ENCODE results near the gene MKLN1. TPM values are rescaled to one million over a fixed set of nuclear protein-coding genes. Genes with fewer than 3 reads are reported as not detected.

MKLN1 gene
- total and polyA plus RNA-seq, 2 of the 4 experiments (the other 2 are of a cell fraction) = 17.5 to 52.0 TPM

DNA sequence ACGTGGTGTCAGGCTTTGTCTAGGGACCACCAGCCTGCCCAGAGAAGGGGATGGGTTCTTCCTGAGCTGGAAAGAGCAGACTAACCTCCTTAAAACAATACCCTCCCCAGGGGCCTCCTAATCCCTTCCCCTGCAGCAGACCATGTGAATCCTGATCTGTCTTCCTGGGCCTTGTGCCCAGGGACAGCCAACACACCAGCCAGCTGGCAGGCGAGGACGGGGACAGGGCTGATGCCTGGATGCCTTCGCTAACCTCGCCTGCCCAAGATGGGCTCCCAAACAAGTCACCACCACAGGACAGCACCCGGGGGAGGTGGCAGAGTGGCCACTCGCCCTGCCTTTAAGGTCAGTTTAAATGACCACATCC lies 211.1 kb downstream of the MKLN1 start (continued):
- TF ChIP-seq BHLHE40 (IDR thresholded peaks at IDR 0.05; ENCODE audit: low read depth, low read length) = no peak
- TF ChIP-seq MAFK (IDR thresholded peaks at IDR 0.05; ENCODE audit: low read depth, low read length) = no peak
- no peak for TF ChIP-seq RAD21 (IDR thresholded peaks at IDR 0.05; ENCODE audit: low read length)
- TF ChIP-seq RCOR1 (IDR thresholded peaks at IDR 0.05; ENCODE audit: insufficient replicate concordance, low read length) = no peak
- no peak for TF ChIP-seq MAZ (IDR thresholded peaks at IDR 0.05; ENCODE audit: borderline replicate concordance, low read depth, low read length)
- TF ChIP-seq CEBPB (IDR thresholded peaks at IDR 0.05; ENCODE audit: low read depth, low read length) = no peak
- no peak for TF ChIP-seq CHD1 (IDR thresholded peaks at IDR 0.05; ENCODE audit: low read depth, low read length)

DNA sequence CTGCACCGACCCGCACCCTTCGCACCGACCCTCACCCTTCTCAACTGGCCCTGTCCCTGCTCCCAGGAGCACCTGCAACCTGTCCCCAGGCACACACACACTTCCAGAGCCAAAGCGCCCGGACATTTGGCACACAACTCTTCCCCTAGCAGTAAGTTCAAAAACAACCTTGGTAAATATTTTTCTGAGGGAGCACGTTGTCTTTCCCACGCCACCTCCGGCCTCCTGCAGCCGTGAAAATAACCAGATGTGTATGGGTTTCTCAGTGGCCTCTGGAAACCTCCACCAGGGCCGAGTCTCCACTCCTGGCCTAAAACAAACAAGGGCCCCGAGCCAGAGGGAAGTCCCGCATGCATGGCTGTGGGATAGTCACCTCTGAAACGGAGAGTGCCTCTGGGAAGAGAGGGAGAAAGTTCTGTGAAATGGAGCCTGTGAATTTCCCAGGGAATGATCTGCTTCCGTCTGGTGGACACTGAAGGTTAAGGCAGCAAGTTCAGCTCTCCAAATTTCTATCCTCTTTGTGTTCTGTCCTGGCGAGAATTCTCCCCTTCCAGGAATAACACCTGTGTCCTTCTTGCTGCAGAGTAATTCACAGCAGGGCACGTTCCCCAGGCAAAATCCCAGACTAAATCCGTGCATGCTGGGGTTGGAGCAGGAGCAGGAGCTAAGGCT lies 213.0 kb downstream of the MKLN1 start:
- no peak for ATAC-seq (ENCODE audit: low read depth)
- no peak overlapping the region for H3K4ac ChIP-seq (ENCODE audit: low read depth, low read length)
- no peak overlapping the region for H2BK20ac ChIP-seq (ENCODE audit: low read depth, low read length)
- no peak overlapping the region for H2AK9ac ChIP-seq (replicated peaks; ENCODE audit: low read depth, low read length, poor library complexity)
- no peak overlapping the region; the same call in 1 of the 2 replicates for H2BK120ac ChIP-seq (ENCODE audit: low read depth, low read length)
- 20% methylated on average over 1 of the region's 18 CpGs; no CpG with 5 or more reads in 1 of the 2 experiments for WGBS, 2 experiments (ENCODE audit: extremely low coverage in 2 of 2, insufficient read length in 1 of 2)
- H2BK15ac ChIP-seq (ENCODE audit: low read depth, low read length) = no peak overlapping the region
- H3K27ac ChIP-seq (ENCODE audit: insufficient read depth, low read length) = no peak overlapping the region
- peak overlapping the region; percentile 59 for H2AFZ ChIP-seq (replicated peaks; ENCODE audit: low read length, poor library complexity)
- no peak overlapping the region; the same call in 1 of the 2 replicates for H3K14ac ChIP-seq (replicated peaks; ENCODE audit: low read depth, low read length)
- H3K9ac ChIP-seq (ENCODE audit: low read depth, low read length) = no peak overlapping the region
- H3K27me3 ChIP-seq (ENCODE audit: control insufficient read depth, insufficient read depth, low read length) = no peaks in the 10 kb centered on the region
- intact Hi-C loops (cut with micrococcal nuclease) = no loop called here
- H3K23ac ChIP-seq (ENCODE audit: low read depth, low read length) = no peak overlapping the region; the same call in 1 of the 2 replicates
- no peak overlapping the region for H2BK5ac ChIP-seq (ENCODE audit: low read depth, low read length, poor library complexity, severe bottlenecking)
- BruUV-seq (replicated peaks) = no TSS peak
- POLR2A ChIA-PET (ENCODE audit: unreplicated experiment) = no interaction called here
- H3K4me2 ChIP-seq (ENCODE audit: low read depth, low read length) = no peak overlapping the region
- no peak overlapping the region for H3K4me3 ChIP-seq (ENCODE audit: insufficient read depth, low read depth, low read length)
- in situ Hi-C loops (cut with MboI; ENCODE audit: low sequenced_read_pairs) = loop anchor here (10.0 kb wide), 1 partner anchor 114 kb away; no protein-coding TSS in a partner anchor
- dilution Hi-C loops (cut with HindIII; ENCODE audit: low sequenced_read_pairs, unreplicated experiment) = no loop called here
- no peaks in the 10 kb centered on the region for H3K36me3 ChIP-seq (ENCODE audit: control insufficient read depth, insufficient read depth, low read length)
- CTCF ChIA-PET = no interaction called here
- no peaks in the 10 kb centered on the region for H3K9me3 ChIP-seq (ENCODE audit: control insufficient read depth, insufficient read depth, low read length)
- no peaks in the 10 kb centered on the region for H4K20me1 ChIP-seq (ENCODE audit: insufficient read depth, low read length)
- H3K56ac ChIP-seq (ENCODE audit: extremely low read depth, insufficient read depth, low read length) = no peak overlapping the region
- H3K9me1 ChIP-seq (ENCODE audit: insufficient read depth, low read length) = peaks cover 18% of the 10 kb centered on the region
- no peak overlapping the region for H3K18ac ChIP-seq (ENCODE audit: low read depth, low read length)
- H4K91ac ChIP-seq (ENCODE audit: insufficient read depth, low read depth, low read length) = no peak overlapping the region
- peaks cover 9% of the 10 kb centered on the region for H3K4me1 ChIP-seq (ENCODE audit: control insufficient read depth, insufficient read depth, low read length)
- H4K8ac ChIP-seq (ENCODE audit: low read depth in 2 of 2, low read length in 2 of 2) = no peak overlapping the region
- H4K5ac ChIP-seq (ENCODE audit: low read depth, low read length) = no peak overlapping the region
- H3K79me1 ChIP-seq (ENCODE audit: low read depth in 1 of 2, low read length in 2 of 2) = peaks cover 5 to 38% of the 10 kb centered on the region in 2 experiments; a peak in 3 of 4 replicates
- no peak overlapping the region for H2AK5ac ChIP-seq (ENCODE audit: low read depth, low read length)
- no peak for DNase-seq
- no peak for TF ChIP-seq CEBPB (IDR thresholded peaks at IDR 0.05; ENCODE audit: low read depth, low read length)
- no peak for TF ChIP-seq RAD21 (IDR thresholded peaks at IDR 0.05; ENCODE audit: low read length)
- TF ChIP-seq POLR2A (IDR thresholded peaks at IDR 0.05; ENCODE audit: low read depth, low read length) = no peak
- TF ChIP-seq MXI1 (IDR thresholded peaks at IDR 0.05; ENCODE audit: borderline replicate concordance, low read depth, low read length) = no peak
- no peak for TF ChIP-seq MAFK (IDR thresholded peaks at IDR 0.05; ENCODE audit: low read depth, low read length)
- no peak for TF ChIP-seq FOS (IDR thresholded peaks at IDR 0.05; ENCODE audit: low read depth, low read length)
- no peak for TF ChIP-seq BHLHE40 (IDR thresholded peaks at IDR 0.05; ENCODE audit: low read depth, low read length)
- TF ChIP-seq RFX5 (IDR thresholded peaks at IDR 0.05; ENCODE audit: low read depth, low read length) = no peak
- TF ChIP-seq, protein P1, sequence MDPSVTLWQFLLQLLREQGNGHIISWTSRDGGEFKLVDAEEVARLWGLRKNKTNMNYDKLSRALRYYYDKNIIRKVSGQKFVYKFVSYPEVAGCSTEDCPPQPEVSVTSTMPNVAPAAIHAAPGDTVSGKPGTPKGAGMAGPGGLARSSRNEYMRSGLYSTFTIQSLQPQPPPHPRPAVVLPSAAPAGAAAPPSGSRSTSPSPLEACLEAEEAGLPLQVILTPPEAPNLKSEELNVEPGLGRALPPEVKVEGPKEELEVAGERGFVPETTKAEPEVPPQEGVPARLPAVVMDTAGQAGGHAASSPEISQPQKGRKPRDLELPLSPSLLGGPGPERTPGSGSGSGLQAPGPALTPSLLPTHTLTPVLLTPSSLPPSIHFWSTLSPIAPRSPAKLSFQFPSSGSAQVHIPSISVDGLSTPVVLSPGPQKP (IDR thresholded peaks at IDR 0.05; ENCODE audit: borderline replicate concordance, low read depth, low read length) = no peak
- TF ChIP-seq SMC3 (IDR thresholded peaks at IDR 0.05; ENCODE audit: low read depth, low read length) = no peak
- no peak for TF ChIP-seq CHD1 (IDR thresholded peaks at IDR 0.05; ENCODE audit: low read depth, low read length)
- TF ChIP-seq, protein P2, sequence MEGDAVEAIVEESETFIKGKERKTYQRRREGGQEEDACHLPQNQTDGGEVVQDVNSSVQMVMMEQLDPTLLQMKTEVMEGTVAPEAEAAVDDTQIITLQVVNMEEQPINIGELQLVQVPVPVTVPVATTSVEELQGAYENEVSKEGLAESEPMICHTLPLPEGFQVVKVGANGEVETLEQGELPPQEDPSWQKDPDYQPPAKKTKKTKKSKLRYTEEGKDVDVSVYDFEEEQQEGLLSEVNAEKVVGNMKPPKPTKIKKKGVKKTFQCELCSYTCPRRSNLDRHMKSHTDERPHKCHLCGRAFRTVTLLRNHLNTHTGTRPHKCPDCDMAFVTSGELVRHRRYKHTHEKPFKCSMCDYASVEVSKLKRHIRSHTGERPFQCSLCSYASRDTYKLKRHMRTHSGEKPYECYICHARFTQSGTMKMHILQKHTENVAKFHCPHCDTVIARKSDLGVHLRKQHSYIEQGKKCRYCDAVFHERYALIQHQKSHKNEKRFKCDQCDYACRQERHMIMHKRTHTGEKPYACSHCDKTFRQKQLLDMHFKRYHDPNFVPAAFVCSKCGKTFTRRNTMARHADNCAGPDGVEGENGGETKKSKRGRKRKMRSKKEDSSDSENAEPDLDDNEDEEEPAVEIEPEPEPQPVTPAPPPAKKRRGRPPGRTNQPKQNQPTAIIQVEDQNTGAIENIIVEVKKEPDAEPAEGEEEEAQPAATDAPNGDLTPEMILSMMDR (conservative IDR thresholded peaks at IDR 0.05; ENCODE audit: low read depth, low read length) = no peak
